ENCODE data around the gene TP53BP1.

- no peak for TF ChIP-seq CTCF (IDR thresholded peaks at IDR 0.05; ENCODE audit: poor library complexity)
- no peak for TF ChIP-seq EZH2 (IDR thresholded peaks at IDR 0.05; ENCODE audit: borderline replicate concordance)
- TF ChIP-seq EZH2phosphoT487 (IDR thresholded peaks at IDR 0.05; ENCODE audit: low read depth, severe bottlenecking, unreplicated experiment), result no peak
These were observed 43.0 kb downstream of the TP53BP1 start for GRCh38 chr15:43449981-43450380.
